SK-N-MC (cell line): Measurements from ENCODE around the gene KMT2A.

Experiments
- FOXP2 ChIP-seq: optimal IDR thresholded peaks from 2 replicates; pipeline ENCODE3; 2011; ENCODE audit warnings: mild to moderate bottlenecking, moderate library complexity; ENCODE audit not compliant: insufficient read depth; ENCODE audit errors: extremely low read length, control extremely low read depth
- POLR2AphosphoS5 ChIP-seq: IDR thresholded peaks from 2 replicates; pipeline ENCODE4 v1.6.1; 2012; ENCODE audit warnings: mild to moderate bottlenecking, low read depth, low read length, borderline replicate concordance

DNA sequence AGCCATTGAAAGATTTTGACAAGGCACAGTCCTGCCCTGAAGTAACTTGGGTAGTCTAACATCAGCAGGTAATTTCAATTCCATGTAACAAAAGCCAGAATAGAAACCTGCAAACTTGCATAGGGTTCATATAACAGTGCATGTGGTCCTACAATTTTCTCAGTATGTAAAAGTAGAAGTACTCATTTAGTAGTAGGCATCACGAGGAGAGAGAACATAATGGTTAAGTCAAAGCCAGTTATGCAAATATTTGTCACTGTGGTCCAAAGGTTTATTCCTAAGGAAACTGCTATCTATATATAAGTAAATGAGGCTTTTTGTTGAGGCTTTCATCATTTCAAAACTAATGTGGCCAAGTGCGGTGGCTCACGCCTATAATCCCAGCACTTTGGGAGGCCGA is 24.8 kb upstream of the KMT2A start:
- TF ChIP-seq FOXP2 (no peak), POLR2AphosphoS5 (no peak)
